NCI-H1105 (cell line): ENCODE data around the gene TMPRSS12.
"Not testable (repeated sequence)": the region's sequence is repeated elsewhere in the genome, so short reads cannot be mapped to it uniquely, and the experiment has no call there.

Experiments
- DNase-seq: peaks from one replicate; lab custom pipeline; 2025; lab: John Stamatoyannopoulos, UW

Gene TMPRSS12

GRCh38 chr12:50842637-50843493, at the start of gene TMPRSS12:
TMPRSS12 (plus strand) TSS chr12:50842926; CDS start chr12:50842965, 39 bp downstream.
- DNase-seq, result no peak

GRCh38 chr12:50799908-50800307, 42.8 kb upstream of the TMPRSS12 start:
- DNase-seq, result no peak

- no peak for DNase-seq
Observed at GRCh38 chr12:50803230-50803875, 39.4 kb upstream of the TMPRSS12 start.

GRCh38 chr12:50806176-50806575, 36.5 kb upstream of the TMPRSS12 start:
- DNase-seq, result no peak

- not testable (repeated sequence) for DNase-seq
Observed at GRCh38 chr12:50809131-50809530, 33.6 kb upstream of the TMPRSS12 start.

- not testable (repeated sequence) for DNase-seq
Observed at GRCh38 chr12:50814921-50815320, 27.8 kb upstream of the TMPRSS12 start.

- no peak for DNase-seq
Observed at GRCh38 chr12:50820177-50820576, 22.5 kb upstream of the TMPRSS12 start.

- DNase-seq, result no peak
Observed at GRCh38 chr12:50822082-50822481, 20.6 kb upstream of the TMPRSS12 start.

- DNase-seq, result not testable (repeated sequence)
Observed at GRCh38 chr12:50823724-50824123, 19.0 kb upstream of the TMPRSS12 start.

- DNase-seq, result no peak
Observed at GRCh38 chr12:50824914-50825313, 17.8 kb upstream of the TMPRSS12 start.

- DNase-seq, result no peak
Observed at GRCh38 chr12:50825372-50825838, 17.3 kb upstream of the TMPRSS12 start.

GRCh38 chr12:50828121-50828520, 14.6 kb upstream of the TMPRSS12 start:
- no peak for DNase-seq

- no peak for DNase-seq
Observed at GRCh38 chr12:50828886-50829285, 13.8 kb upstream of the TMPRSS12 start.

GRCh38 chr12:50833801-50834200, 8.9 kb upstream of the TMPRSS12 start:
- not testable (repeated sequence) for DNase-seq

GRCh38 chr12:50839042-50839441, 3.7 kb upstream of the TMPRSS12 start:
- DNase-seq, result no peak

- no peak for DNase-seq
Observed at GRCh38 chr12:50840809-50841487, 1.8 kb upstream of the TMPRSS12 start.

- no peak for DNase-seq
Observed at GRCh38 chr12:50841716-50842531, 802 bp upstream of the TMPRSS12 start.

- DNase-seq, result no peak
Observed at GRCh38 chr12:50845021-50845647, 2.4 kb downstream of the TMPRSS12 start.

- no peak for DNase-seq
Observed at GRCh38 chr12:50848963-50849362, 6.2 kb downstream of the TMPRSS12 start.

GRCh38 chr12:50855218-50855617, 12.5 kb downstream of the TMPRSS12 start:
- DNase-seq, result not testable (repeated sequence)

- DNase-seq, result not testable (repeated sequence)
Observed at GRCh38 chr12:50855679-50856078, 13.0 kb downstream of the TMPRSS12 start.
